Measurements from ENCODE around the gene CHST11. TPM values are rescaled to one million over a fixed set of nuclear protein-coding genes. Genes with fewer than 3 reads are reported as not detected.

Gene CHST11
- total RNA-seq, 1 experiment from 2014 or later: 6.7 TPM

GRCh38 chr12:104758771-104759170 lies 302.0 kb downstream of the CHST11 start:
- Histone ChIP-seq H3K4me2 (ENCODE audit: insufficient read depth, insufficient read length, low read length) (no peak overlapping the region), H3K27me3 (ENCODE audit: insufficient read depth, low read length) (no peaks in the 10 kb centered on the region), H3T11ph (ENCODE audit: low read length) (no peak overlapping the region), H3K79me2 (ENCODE audit: insufficient read depth, low read length) (no peaks in the 10 kb centered on the region), H3K18ac (ENCODE audit: insufficient read length, low read depth, low read length) (no peak overlapping the region), H3K23me2 (ENCODE audit: insufficient read length, low read depth, low read length, poor library complexity, severe bottlenecking) (no peaks in the 10 kb centered on the region), H3K9ac (ENCODE audit: extremely low read depth, insufficient read length, low read length) (no peak overlapping the region), H2BK12ac (ENCODE audit: insufficient read length, low read depth, low read length) (no peak overlapping the region), H3K14ac (ENCODE audit: insufficient read depth, low read length) (no peak overlapping the region), H4K91ac (ENCODE audit: insufficient read length, low read depth, low read length) (no peak overlapping the region), H2BK5ac (ENCODE audit: insufficient read length, low read length) (no peak overlapping the region), H3K9me3 (ENCODE audit: control insufficient read depth, low read depth, low read length) (no peaks in the 10 kb centered on the region), H3K79me1 (ENCODE audit: insufficient read depth, low read depth, low read length, poor library complexity, severe bottlenecking) (no peaks in the 10 kb centered on the region), H3K4me1 (ENCODE audit: insufficient read depth, low read length) (no peaks in the 10 kb centered on the region), H2BK20ac (ENCODE audit: low read depth, low read length, poor library complexity, severe bottlenecking) (no peak overlapping the region), H2AK5ac (ENCODE audit: insufficient read length, low read length) (no peak overlapping the region), H2BK120ac (ENCODE audit: low read depth, low read length, poor library complexity, severe bottlenecking) (no peak overlapping the region), H2AFZ (ENCODE audit: low read length) (no peak overlapping the region), H3K56ac (ENCODE audit: insufficient read length, low read depth, low read length) (no peak overlapping the region), H4K5ac (ENCODE audit: insufficient read length, low read depth, low read length) (no peak overlapping the region), H3K4ac (ENCODE audit: low read depth, low read length) (no peak overlapping the region), H3K27ac (ENCODE audit: insufficient read length, low read depth, low read length) (no peak overlapping the region), H2BK15ac (ENCODE audit: low read depth, low read length) (no peak overlapping the region), H4K20me1 (ENCODE audit: control insufficient read depth, insufficient read depth, insufficient read length) (no peaks in the 10 kb centered on the region), H4K8ac (replicated peaks; ENCODE audit: insufficient read length, low read depth, low read length) (no peak overlapping the region), H3K23ac (ENCODE audit: insufficient read length, low read depth, low read length) (no peak overlapping the region)
- H3K4me3 Mint-ChIP-seq: no peak overlapping the region
- H3K27ac Mint-ChIP-seq: no peak overlapping the region
- no peak for DNase-seq
- peaks cover 7 to 18% (median 10%) of the 10 kb centered on the region in 3 experiments; a peak in 6 of 7 replicates for H3K36me3 Mint-ChIP-seq (ENCODE audit: insufficient read depth in 1 of 3, low read depth in 3 of 3)
- H3K27me3 Mint-ChIP-seq (ENCODE audit: low read depth): no peaks in the 10 kb centered on the region
- WGBS (ENCODE audit: extremely low coverage, insufficient read length, low lambda C conversion rate): no CpG with 5 or more reads among the region's 4 CpGs
- H3K4me1 Mint-ChIP-seq: peaks cover 2 to 13% of the 10 kb centered on the region in 2 experiments; a peak in 2 of 4 replicates
- TF ChIP-seq CTCF (conservative IDR thresholded peaks at IDR 0.05): no peak
- H3K9me3 Mint-ChIP-seq: no peaks in the 10 kb centered on the region
